Mucosa of descending colon (tissue), 3 donors: Measurements from ENCODE around the gene CTXN3. TPM values are rescaled to one million over a fixed set of nuclear protein-coding genes. Genes with fewer than 3 reads are reported as not detected.

Experiments
- ATAC-seq: fragments of 200-7000 bp; cut with Tn5 transposase; one replicate; pipeline ENCODE4 v1.9.1; 2020; ENCODE audit warnings: mild to moderate bottlenecking, moderate library complexity
- DNase-seq, 3 donors: peaks; one replicate each; pipeline ENCODE4 v3.0.0-alpha.2; 2020
- H3K36me3 ChIP-seq: fragments of 200-600 bp; one replicate; pipeline ENCODE4 v1.8.0; 2021; ENCODE audit warnings: low read depth, mild to moderate bottlenecking
- H3K4me1 ChIP-seq: fragments of 200-600 bp; one replicate; pipeline ENCODE4 v1.8.0; 2021; ENCODE audit warnings: low read depth, mild to moderate bottlenecking
- H3K4me3 ChIP-seq: fragments of 200-600 bp; one replicate; pipeline ENCODE4 v1.8.0; 2021; ENCODE audit warnings: mild to moderate bottlenecking
- H3K9me3 ChIP-seq: fragments of 200-600 bp; one replicate; pipeline ENCODE4 v1.8.0; 2021; ENCODE audit warnings: mild to moderate bottlenecking
- intact Hi-C, 2 donors: fragments of 100-400 bp; cut with DNase I in 1 of 2; cut with micrococcal nuclease in 1 of 2; formaldehyde crosslinking; loops; one replicate each; pipeline versions ENCODE4 v1.11.0 to v1.11.1; 2022; cut with DNase I, micrococcal nuclease
- total RNA-seq, 3 donors: library from RNA; stranded (reverse); fragmentation: NEBNext Ultra II Directional in 2 of 3; extraction: Animal tissue kit (Norgen Biotek cat#: 25700) in 2 of 3; gene quantifications; one replicate each; pipeline versions ENCODE4 v1.2.1 to v1.2.4, GENCODE V29; 2021 to 2023
- TF ChIP-seq, protein P1 (sequence below): fragments of 200-600 bp; IDR thresholded peaks from one replicate; pipeline ENCODE4 v1.8.0; 2022; ENCODE audit warnings: antibody characterized with exemption, mild to moderate bottlenecking
- donor health status: DM: no; HTN: no; CAD: no; lungs with moderate emphysema.
- donor health status: DM: no; HTN: no; CAD: no.
- donor health status: DM: no; HTN: yes; CAD: no.

CTXN3 gene
- total RNA-seq, 3 donors from 2014 or later, result not detected

DNA sequence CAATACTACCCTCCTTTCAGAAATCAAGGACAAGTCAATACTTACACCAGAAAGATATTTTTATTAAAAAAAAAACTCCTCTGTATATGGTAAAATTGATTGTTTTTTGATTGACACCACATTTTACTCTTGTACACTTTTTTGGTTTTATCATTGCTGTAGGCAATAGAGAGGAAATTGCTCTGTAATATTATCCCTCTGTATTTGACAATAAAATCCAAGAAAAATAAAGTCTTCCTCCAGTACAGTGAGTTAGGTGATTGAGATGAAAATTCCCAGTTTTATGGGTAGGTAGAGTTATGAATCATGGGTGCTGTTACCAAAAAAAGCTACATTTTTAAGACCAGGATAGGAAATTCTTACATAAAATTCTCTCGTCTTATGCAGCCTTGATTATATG is 31.7 kb downstream of the CTXN3 start:
- TF ChIP-seq, protein P1, sequence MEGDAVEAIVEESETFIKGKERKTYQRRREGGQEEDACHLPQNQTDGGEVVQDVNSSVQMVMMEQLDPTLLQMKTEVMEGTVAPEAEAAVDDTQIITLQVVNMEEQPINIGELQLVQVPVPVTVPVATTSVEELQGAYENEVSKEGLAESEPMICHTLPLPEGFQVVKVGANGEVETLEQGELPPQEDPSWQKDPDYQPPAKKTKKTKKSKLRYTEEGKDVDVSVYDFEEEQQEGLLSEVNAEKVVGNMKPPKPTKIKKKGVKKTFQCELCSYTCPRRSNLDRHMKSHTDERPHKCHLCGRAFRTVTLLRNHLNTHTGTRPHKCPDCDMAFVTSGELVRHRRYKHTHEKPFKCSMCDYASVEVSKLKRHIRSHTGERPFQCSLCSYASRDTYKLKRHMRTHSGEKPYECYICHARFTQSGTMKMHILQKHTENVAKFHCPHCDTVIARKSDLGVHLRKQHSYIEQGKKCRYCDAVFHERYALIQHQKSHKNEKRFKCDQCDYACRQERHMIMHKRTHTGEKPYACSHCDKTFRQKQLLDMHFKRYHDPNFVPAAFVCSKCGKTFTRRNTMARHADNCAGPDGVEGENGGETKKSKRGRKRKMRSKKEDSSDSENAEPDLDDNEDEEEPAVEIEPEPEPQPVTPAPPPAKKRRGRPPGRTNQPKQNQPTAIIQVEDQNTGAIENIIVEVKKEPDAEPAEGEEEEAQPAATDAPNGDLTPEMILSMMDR, result no peak
- no peak for DNase-seq
- ATAC-seq, result no peak
- no peaks in the 10 kb centered on the region for H3K9me3 ChIP-seq
- intact Hi-C loops, result no loop called here
- H3K36me3 ChIP-seq, result no peaks in the 10 kb centered on the region
- no peaks in the 10 kb centered on the region for H3K4me1 ChIP-seq
- no peak overlapping the region for H3K4me3 ChIP-seq

DNA sequence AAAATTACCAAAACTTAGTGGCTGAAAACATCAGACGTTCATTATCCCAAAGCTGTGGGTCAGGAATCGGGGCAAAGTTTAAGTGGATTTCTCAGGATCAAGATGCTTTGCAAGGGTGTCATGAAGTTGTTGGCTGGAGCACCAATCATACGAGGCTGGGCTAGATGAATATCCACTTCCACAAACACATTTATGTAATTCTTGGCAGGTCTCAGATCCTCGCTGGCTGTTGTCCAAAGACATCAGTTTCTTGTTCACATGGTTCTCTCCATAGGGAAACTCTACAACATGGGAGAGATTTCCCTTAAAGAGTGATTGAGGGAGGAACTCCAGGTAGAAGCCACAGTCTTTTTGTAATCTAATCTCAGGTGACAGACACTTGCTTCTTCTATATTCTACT is 34.1 kb downstream of the CTXN3 start:
- TF ChIP-seq, protein P1, result no peak
- H3K4me3 ChIP-seq, result no peak overlapping the region
- DNase-seq (no peak), ATAC-seq (no peak)
- intact Hi-C loops, result no loop called here
- H3K4me1 ChIP-seq, result no peaks in the 10 kb centered on the region
- H3K9me3 ChIP-seq, result no peaks in the 10 kb centered on the region
- H3K36me3 ChIP-seq, result no peaks in the 10 kb centered on the region

DNA sequence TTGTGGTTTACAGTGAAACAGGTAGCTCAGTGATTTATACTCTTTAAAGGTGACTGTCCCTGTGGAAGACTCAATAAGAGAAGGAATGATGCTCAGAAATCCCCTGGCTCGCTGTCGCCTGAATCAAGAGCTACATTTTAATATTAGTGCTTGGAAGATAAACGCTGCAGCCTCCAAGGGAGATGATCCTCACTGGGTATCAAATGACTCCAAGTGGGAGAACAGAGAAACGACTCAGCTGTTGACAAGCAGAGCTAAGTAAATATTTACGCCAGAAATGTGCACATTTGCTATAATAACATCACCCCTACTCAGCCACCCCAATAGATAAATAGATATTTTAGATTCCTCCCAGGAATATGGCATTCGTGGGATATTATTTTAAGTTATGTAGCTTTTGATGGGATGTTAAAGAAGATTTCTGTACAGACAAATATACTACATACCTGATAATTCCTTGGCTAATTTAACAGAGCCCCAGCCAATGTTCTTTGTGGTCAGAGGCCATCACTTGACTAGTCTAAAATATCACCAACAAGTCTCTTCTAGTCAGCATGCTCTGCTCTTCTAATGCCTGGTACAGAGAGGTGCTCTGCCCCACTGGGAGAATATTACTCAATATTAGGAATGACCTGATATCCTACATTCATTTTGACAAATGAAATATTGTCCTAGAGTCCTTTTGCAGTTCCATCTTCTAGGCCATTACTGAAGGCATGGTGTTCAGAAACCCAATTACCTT is 36.0 kb downstream of the CTXN3 start:
- DNase-seq, result no peak
- Histone ChIP-seq H3K9me3 (no peaks in the 10 kb centered on the region), H3K4me3 (no peak overlapping the region), H3K4me1 (no peaks in the 10 kb centered on the region), H3K36me3 (no peaks in the 10 kb centered on the region)
- TF ChIP-seq, protein P1, result no peak
- ATAC-seq, result no peak
- intact Hi-C loops, result no loop called here

DNA sequence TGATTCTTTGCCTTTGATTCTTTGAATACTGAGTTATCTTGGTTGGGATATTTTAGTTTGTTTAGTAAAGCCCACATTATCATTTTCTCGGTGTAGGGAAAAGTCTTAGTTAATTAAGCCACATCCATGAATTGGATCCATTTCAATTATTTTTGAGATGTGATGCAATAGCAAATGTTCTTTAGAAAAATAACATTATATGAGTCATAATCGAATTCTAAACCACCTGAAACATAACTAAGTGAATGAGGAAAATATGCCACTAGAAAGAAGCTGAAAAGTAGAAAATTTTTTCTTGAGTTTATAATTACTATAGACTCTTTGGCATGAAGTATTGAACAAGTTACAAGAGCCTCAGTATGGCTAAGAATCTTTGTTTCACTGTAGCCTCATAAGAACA is 36.8 kb downstream of the CTXN3 start:
- H3K4me3 ChIP-seq, result no peak overlapping the region
- intact Hi-C loops, result no loop called here
- no peaks in the 10 kb centered on the region for H3K36me3 ChIP-seq
- TF ChIP-seq, protein P1, result no peak
- no peaks in the 10 kb centered on the region for H3K9me3 ChIP-seq
- ATAC-seq (no peak), DNase-seq (no peak)
- no peaks in the 10 kb centered on the region for H3K4me1 ChIP-seq

DNA sequence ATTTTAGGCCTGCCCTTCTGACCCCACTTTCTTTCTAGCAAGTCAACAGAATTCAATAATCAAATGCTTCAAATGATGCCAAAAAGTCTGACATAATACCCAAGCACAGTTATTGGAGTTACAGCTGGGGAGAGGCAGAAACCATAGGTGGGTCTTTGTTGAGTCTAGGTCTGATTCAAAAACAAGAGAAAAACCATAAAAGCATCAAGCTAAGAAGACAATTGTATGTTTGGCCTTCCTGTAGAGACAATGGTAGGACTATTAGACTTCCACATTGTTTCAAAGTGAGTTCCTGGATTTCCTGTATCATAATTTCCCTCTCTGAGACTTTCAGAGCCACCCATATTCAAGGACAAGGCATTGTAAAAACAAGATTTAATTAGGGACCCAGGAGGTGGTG is 37.5 kb downstream of the CTXN3 start:
- H3K4me3 ChIP-seq, result no peak overlapping the region
- TF ChIP-seq, protein P1, result no peak
- no peak for ATAC-seq
- H3K4me1 ChIP-seq, result no peaks in the 10 kb centered on the region
- H3K9me3 ChIP-seq, result no peaks in the 10 kb centered on the region
- intact Hi-C loops, result no loop called here
- no peaks in the 10 kb centered on the region for H3K36me3 ChIP-seq
- DNase-seq, result no peak
